Retinal pigment epithelial cell (primary cell): ENCODE results near the gene WHRN.

ENCODE experiments used
- DNase-seq: peaks from one replicate; pipeline ENCODE4 v3.0.0-alpha.2; 2010; ENCODE audit warnings: low read depth
- H3K4me3 ChIP-seq: 2 replicates; pipeline ENCODE4 v1.5.1; 2011; ENCODE audit warnings: mild to moderate bottlenecking, low read length, control low read depth, moderate library complexity
- CTCF ChIP-seq: conservative IDR thresholded peaks from 2 replicates; pipeline ENCODE4 v1.5.1; 2011; ENCODE audit warnings: low read depth, low read length, control low read depth, inconsistent platforms

Gene WHRN

DNA sequence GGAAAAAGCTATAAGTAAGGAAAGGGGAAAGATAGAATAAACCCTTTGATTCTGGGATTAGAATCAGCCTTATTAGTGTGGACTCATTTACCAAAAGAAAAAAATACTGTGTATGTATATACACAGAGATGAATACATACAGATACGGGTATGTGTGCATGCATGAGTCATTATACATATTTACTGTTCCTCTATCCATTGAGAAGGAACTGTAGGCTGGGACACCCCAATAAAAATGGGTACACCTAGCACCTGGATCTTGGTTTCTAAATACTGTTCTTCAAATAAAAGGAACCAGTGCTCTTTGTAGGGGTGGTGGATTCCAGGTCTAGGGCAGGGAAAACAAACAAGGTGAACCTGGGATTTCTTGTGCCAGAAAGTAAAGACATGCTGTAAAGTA is 48.3 kb downstream of the WHRN start:
- TF ChIP-seq CTCF: no peak
- DNase-seq: no peak
- H3K4me3 ChIP-seq: no peak overlapping the region

DNA sequence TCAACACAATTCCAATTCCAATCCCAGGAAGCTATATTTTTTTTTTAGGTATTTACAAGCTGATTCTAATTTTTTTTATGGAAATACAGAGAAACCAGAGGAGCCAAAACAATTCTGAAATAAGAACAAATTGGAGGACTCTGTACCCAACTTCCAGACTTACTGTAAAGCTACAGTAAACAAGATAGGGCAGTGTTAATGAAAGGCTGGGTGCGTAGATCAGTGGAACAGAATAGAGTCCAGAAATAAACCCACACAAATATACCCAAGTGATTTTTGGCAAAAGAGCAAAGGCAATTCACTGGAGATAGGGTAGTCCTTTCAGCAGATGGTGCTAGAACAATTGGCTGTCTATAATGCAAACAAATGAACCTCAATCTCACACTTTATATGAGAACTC is 50.6 kb downstream of the WHRN start:
- DNase-seq: no peak
- no peak for TF ChIP-seq CTCF

DNA sequence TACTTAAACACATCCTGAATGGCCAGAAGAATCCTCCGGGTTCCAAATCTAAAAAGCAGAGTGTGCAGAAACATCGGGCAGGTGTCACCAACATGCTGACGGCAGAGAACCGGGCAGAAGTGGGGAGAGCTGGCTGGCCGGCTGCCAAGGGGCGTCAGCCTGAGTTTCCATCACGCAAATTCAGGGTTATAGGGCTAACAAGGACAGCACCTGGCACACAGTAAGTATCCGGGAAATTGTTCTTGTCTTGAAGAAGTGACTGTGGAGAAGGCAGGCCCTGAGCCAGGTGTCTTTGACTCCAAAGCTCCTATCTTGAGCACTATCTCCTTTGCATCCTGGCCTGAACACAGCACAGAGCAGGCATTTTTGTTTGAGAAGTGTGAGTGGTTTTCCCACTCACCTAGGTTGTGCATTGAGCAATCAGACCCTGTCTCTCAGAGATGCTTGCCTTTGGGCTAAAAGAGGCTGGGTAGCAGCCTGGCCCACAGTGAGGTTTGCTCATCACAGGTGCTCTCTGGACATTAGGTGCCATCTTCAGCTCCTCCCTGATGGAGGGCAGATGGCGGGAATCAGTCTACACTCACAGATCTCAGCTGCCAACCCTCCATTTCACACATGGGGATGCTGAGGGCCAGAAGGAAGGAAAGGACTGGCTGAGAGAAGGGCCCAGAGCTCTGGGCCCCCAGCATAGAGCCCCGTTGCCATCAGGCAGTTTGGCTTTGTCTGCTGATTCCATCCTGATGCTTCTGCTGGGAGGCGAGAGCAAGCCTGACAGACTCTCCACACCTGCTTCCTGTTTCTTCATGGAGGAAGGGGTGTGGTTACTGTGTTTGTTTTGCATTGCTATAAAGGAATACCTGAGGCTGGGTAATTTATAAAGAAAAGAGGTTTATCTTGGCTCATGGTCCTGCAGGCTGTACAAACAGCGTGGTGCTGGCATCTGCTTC is 52.8 kb downstream of the WHRN start:
- no peak for TF ChIP-seq CTCF
- no peak overlapping the region for H3K4me3 ChIP-seq
- no peak for DNase-seq

More for the DNA sequence above, 50.6 kb downstream of the WHRN start:
- H3K4me3 ChIP-seq: no peak overlapping the region

DNA sequence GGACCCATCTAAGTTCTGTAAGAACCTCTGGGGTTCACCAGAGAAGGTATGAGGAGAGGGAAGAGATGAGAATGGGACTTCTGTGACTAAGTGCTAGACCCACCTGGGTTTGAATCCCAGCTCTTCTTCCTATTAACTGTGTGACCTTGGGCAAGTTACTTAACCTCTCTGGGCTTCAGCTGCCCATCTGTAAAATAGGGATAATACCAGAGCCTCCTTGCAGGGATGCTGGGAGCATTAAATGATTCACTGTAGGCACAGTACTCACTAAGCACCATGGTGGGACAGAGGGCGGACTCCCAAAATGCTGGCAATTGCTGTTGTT is 53.6 kb downstream of the WHRN start:
- no peak for TF ChIP-seq CTCF
- no peak for DNase-seq

DNA sequence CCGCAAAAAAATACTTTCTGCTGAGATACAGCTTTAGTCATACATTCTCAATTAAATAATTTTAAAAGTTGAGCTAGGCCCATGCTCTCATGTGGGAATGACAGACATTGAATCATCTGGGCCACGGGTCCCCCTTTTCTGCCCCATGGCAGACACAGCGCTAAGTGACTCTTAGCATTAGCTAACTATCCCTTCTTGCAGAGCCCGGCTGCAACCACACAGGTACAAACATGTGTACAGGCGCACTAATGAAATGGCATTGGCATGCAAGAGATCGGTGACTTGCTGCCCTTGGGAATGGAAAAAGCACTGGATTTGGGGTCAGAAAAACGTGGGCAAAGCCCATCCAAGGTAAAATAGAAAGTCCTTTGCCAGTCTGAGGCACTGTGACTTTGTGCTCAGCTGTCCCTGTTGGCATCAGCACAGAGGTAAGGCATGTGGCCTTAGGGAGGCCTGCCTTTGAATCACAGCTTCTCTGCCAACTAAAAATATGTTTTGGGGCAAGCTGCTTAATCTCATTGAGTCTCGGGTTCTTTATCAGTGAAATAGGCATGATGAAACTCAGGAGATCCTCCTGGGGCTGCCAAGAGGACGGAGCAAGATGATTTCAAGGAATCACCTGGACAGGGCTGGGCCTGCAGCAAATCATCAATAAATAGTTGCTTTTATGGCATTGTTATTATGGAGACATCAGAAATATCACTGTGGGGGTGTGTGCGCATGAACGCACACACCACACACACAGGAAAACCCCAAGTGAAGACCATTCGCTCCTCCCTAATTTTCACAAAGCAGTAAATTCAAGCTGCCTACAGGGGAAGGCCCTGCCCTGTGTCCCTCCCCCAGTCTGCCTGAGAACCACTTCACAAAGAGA is 54.2 kb downstream of the WHRN start:
- no peak overlapping the region for H3K4me3 ChIP-seq

More for the DNA sequence above, 53.6 kb downstream of the WHRN start:
- H3K4me3 ChIP-seq: no peak overlapping the region

DNA sequence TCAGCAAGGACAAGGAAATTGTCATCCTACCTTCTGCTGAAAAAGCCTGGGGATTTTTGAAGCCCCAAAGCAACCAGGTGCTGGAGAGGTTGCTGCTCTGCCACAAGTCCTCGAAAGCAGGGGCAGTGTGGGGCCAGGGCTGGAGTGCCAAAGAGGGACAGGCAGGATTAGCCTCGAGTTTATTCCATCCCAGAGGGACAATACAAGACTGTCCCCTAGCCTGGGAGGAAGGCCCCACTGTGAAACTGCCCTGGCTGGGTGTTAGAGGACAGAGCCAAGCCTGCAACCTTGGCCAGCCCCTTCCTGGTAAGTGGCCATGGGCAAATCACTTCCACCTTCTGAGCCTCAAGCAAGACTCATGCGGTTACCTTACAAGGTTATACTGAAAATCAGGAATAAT is 55.1 kb downstream of the WHRN start:
- DNase-seq: no peak
- TF ChIP-seq CTCF: no peak
- H3K4me3 ChIP-seq: no peak overlapping the region

More for the DNA sequence above, 54.2 kb downstream of the WHRN start:
- no peak for TF ChIP-seq CTCF
- no peak for DNase-seq
